Duodenal mucosa (tissue), 2 donors: ENCODE measurements around the gene PSAPL1.

Experiments
- H3K27ac ChIP-seq: one replicate; pipeline ENCODE4 v1.7.0; 2013; ENCODE audit warnings: low read depth, low read length
- H3K27me3 ChIP-seq, 2 donors: one replicate each; pipeline ENCODE4 v1.7.0; 2013; ENCODE audit warnings: low read length in 2 of 2, control low read depth in 1 of 2; ENCODE audit not compliant: insufficient read depth in 2 of 2, control insufficient read depth in 1 of 2
- H3K36me3 ChIP-seq, 2 donors: one replicate each; pipeline ENCODE4 v1.7.0; 2013; ENCODE audit warnings: low read length in 2 of 2, control low read depth in 1 of 2; ENCODE audit not compliant: insufficient read depth in 2 of 2, control insufficient read depth in 1 of 2
- H3K4me1 ChIP-seq, 2 donors: one replicate each; pipeline ENCODE4 v1.7.0; 2013; ENCODE audit warnings: low read length in 2 of 2, control low read depth in 1 of 2; ENCODE audit not compliant: insufficient read depth in 2 of 2, control insufficient read depth in 1 of 2
- H3K4me3 ChIP-seq, 2 donors: one replicate each; pipeline ENCODE4 v1.7.0; 2013; ENCODE audit warnings: low read length in 2 of 2, low read depth in 1 of 2
- H3K9ac ChIP-seq, 2 donors: one replicate each; pipeline ENCODE4 v1.7.0; 2013; ENCODE audit warnings: low read length in 2 of 2, low read depth in 1 of 2
- H3K9me3 ChIP-seq, 2 donors: one replicate each; pipeline ENCODE4 v1.7.0; 2013; ENCODE audit warnings: low read length in 2 of 2, control low read depth in 1 of 2; ENCODE audit not compliant: control insufficient read depth in 1 of 2

The PSAPL1 gene

DNA sequence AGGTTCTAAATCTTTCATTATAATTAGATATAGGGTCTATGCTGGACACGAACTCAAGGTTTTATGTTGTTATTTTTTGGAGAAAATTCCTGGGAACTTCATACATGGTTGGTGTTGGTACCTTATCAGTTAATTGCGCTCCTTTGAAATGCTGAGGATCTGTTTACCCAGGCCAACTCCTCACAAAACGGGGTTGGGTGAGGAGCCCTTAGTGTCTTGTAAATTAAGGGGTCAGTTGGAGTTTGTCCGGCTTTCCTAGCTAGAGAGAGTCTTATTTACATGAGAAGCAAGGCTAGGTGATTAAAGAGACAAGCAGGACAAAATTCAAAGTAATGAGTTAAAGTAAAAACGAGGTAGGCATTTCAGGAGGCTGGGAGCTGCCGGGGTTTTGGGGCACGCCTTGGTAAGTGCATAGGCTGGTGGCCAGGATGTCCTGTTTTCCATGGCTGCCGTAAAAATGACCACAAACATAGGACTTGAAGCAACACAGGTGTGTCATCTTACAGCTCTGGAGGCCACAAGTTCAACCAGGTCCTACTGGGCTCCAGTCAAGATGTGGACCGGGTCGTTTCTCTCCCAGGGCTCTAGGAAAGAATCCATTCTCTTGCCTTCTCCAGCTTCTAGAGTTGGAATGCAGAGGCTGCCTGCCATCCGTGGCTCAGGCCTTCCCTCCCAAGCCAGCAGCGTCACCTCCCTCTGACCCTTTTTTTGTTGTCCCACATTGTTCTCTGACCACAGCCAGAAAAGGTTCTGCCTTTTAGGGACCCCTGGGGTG lies 19.8 kb downstream of the PSAPL1 start:
- Histone ChIP-seq H3K36me3 (no peaks in the 10 kb centered on the region), H3K9ac (no peak overlapping the region), H3K4me3 (no peak overlapping the region), H3K27me3 (peaks cover 0 to 6% of the 10 kb centered on the region in 2 donors), H3K27ac (no peak overlapping the region), H3K9me3 (no peaks in the 10 kb centered on the region), H3K4me1 (no peaks in the 10 kb centered on the region)

DNA sequence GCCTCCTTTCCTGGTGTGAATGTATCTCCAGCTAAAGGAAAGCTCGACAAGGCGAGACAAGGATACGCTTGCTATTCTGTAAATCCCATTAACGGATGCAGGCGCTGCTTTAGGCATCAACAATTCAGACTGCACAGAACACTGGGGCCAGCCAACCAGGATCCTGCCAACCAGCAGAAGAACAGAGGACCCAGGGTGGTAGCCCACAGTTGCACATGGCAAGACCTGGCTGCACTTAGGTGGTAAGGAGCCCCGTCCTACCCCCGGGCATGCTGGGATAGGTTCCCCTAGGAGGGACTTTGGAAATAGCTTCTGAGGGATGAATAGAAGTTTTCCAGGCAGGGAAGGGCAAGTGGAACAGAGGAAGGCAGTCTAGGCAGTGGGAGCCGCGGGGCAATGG lies 20.7 kb downstream of the PSAPL1 start:
- Histone ChIP-seq H3K4me1 (no peaks in the 10 kb centered on the region), H3K9ac (no peak overlapping the region), H3K27ac (no peak overlapping the region), H3K27me3 (peaks cover 0 to 6% of the 10 kb centered on the region in 2 donors), H3K9me3 (no peaks in the 10 kb centered on the region), H3K36me3 (no peaks in the 10 kb centered on the region), H3K4me3 (no peak overlapping the region)

DNA sequence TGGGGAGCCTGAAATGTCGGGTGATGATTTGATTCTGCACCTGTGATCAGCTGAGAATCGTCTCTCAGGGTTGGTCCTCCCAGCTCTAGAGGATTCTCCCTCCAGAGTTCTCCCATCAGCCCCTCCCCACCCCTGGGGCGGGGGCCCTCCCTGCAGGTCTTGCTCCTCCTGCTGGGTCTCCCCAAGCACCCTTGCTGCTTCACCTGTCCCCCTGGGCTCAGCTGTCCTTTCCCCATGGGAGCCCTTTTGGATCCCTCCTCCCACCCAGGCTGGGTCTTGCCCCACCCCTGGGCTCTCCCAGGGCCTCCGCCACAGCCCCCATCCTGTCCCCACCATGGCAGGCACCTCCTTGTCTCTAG lies 22.2 kb downstream of the PSAPL1 start:
- H3K4me3 ChIP-seq, result no peak overlapping the region
- H3K9me3 ChIP-seq, result no peaks in the 10 kb centered on the region
- H3K9ac ChIP-seq, result no peak overlapping the region
- peaks cover 0 to 6% of the 10 kb centered on the region in 2 donors for H3K27me3 ChIP-seq
- H3K27ac ChIP-seq, result no peak overlapping the region
- no peaks in the 10 kb centered on the region for H3K36me3 ChIP-seq
- H3K4me1 ChIP-seq, result no peaks in the 10 kb centered on the region

DNA sequence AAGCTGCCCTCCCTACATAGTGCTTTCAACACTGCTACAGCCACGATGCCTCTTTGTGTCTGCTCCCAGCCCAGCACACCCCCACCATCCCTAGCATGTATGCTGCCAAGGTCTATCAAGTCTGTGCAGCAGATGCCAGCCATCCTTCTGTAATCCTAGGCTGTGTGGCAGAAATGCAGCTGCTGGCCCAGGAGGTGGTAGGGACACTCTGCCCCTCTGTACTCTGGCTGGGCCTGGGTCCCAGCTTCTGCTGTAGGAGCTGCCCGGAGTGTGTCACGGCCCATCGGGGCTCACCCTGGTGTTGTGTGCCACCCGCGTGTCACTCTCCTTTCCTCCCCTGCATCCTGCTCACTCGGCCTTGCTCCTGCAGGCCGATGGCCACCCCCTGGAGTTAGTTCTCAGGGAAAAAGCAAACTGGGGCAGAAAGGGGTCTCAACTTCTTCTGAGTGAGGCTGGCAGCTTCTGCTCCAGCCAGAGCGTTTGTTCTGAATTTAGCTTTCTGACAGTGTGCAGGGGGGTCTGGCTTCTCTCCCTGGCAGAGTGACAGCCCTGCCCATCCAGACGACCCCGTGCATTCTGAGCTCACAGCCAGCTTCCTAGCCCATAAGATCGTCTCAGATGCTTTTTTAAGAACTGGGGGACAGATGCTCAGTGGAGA lies 22.7 kb downstream of the PSAPL1 start:
- Histone ChIP-seq H3K27ac (no peak overlapping the region), H3K4me3 (no peak overlapping the region), H3K36me3 (no peaks in the 10 kb centered on the region), H3K9me3 (peaks cover 0 to 4% of the 10 kb centered on the region in 2 donors), H3K27me3 (peaks cover 0 to 6% of the 10 kb centered on the region in 2 donors), H3K9ac (no peak overlapping the region), H3K4me1 (no peaks in the 10 kb centered on the region)

DNA sequence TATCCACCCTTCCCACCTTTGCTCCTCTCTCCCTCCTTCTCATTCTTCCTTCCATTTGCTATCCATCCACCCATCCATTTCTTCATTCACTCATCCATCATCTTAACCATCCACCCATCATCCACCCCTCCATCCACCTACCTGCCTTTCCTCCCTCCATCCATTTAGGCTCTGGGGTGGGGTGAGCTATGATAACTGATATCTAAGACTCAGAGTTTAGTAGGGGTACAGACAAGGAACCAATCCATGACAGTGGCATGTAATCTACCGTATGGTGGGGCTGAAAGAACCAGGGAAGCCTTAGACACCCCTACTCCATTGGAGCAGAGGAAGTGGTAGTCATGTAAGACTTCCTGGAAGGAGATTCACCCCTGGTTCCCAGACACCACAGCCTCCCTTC lies 23.2 kb downstream of the PSAPL1 start:
- peaks cover 0 to 4% of the 10 kb centered on the region in 2 donors for H3K9me3 ChIP-seq
- H3K36me3 ChIP-seq, result no peaks in the 10 kb centered on the region
- no peaks in the 10 kb centered on the region for H3K4me1 ChIP-seq
- H3K4me3 ChIP-seq, result no peak overlapping the region
- H3K27ac ChIP-seq, result no peak overlapping the region
- peaks cover 0 to 6% of the 10 kb centered on the region in 2 donors for H3K27me3 ChIP-seq
- no peak overlapping the region for H3K9ac ChIP-seq

DNA sequence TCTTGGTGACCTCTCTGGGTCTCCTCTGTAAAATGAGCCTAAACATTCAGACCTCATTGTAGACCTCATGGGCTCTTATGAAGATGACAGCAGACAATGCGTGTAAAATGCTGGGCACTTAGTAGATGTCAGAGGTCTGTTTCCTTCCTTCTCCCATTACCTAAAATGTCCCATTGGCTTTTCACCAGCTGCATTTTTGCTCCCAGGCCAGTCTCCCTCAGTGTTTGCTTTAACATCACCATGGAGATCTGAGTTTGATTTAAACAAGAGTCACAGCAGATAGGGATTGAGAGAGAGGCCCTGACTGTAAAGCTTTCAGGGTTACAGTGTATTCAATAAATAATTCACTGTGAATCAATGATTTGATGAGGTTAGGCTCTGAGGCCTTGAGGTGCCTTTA lies 24.3 kb downstream of the PSAPL1 start:
- H3K4me1 ChIP-seq, result no peaks in the 10 kb centered on the region
- peaks cover 0 to 6% of the 10 kb centered on the region in 2 donors for H3K27me3 ChIP-seq
- H3K4me3 ChIP-seq, result no peak overlapping the region
- peaks cover 0 to 4% of the 10 kb centered on the region in 2 donors for H3K9me3 ChIP-seq
- no peak overlapping the region for H3K9ac ChIP-seq
- no peaks in the 10 kb centered on the region for H3K36me3 ChIP-seq
- H3K27ac ChIP-seq, result no peak overlapping the region

DNA sequence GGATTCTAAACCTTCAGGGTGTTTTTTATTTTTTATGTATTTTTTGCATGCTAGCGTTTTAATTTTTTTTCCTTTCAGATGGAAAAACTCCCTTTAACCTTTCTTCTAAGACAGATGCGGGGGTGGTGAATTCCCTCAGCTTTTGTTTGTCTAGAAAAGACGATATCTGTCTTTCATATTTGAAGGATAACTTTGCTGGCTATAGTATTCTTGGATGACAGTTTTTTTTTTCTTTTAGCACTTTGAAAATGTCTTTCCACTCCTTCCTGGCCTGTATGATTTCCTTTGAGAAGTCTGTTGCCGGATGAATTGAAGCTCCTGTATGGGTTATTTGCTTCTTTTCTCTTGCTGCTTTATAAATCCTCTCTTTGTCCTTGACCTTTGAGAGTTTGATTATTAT lies 26.6 kb downstream of the PSAPL1 start:
- peaks cover 0 to 4% of the 10 kb centered on the region in 2 donors for H3K9me3 ChIP-seq
- H3K27ac ChIP-seq, result no peak overlapping the region
- no peaks in the 10 kb centered on the region for H3K4me1 ChIP-seq
- no peak overlapping the region for H3K4me3 ChIP-seq
- H3K27me3 ChIP-seq, result no peaks in the 10 kb centered on the region
- no peaks in the 10 kb centered on the region for H3K36me3 ChIP-seq
- H3K9ac ChIP-seq, result no peak overlapping the region

DNA sequence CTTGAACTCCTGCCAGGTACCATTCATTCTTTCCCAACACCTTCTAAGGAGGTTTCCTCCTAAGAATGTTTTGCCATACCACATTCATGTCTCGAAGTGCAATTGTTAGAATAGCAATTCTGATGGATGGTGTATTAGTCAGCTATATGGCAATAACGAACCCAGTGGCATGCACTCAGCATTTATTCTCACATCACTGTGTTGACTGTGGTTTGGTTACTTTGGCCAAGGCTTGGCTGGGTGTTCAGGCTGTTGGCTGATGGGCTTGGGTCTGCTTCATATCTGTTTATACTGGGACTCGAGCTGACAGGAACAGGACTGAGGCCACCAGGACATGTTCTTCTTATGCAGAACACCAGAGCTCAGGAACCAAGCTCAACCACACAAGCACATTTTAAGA lies 31.7 kb downstream of the PSAPL1 start:
- Histone ChIP-seq H3K9me3 (peaks cover 0 to 4% of the 10 kb centered on the region in 2 donors), H3K27ac (no peak overlapping the region), H3K4me1 (no peaks in the 10 kb centered on the region), H3K4me3 (no peak overlapping the region), H3K27me3 (no peaks in the 10 kb centered on the region), H3K9ac (no peak overlapping the region), H3K36me3 (no peaks in the 10 kb centered on the region)

DNA sequence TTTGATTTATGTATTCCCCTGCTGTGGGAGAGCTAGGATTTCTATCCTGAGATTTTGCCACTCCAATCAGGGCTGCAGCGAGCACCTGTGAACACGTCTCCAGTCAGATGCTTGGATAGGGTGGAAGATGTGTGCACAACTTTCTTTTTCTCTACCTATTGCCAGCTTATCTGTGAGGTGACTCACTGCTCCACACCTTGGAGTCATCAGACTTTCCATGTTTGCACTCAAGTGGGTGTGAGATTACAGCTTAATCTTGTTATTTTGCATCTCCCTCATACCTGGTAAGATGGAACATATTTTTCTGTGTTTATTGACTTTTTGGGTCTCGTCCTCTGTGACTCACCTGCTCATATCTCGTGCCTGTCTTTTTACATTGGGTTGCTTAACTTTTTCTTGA lies 32.2 kb downstream of the PSAPL1 start:
- H3K9me3 ChIP-seq, result peaks cover 0 to 4% of the 10 kb centered on the region in 2 donors
- H3K36me3 ChIP-seq, result no peaks in the 10 kb centered on the region
- no peak overlapping the region for H3K4me3 ChIP-seq
- H3K27me3 ChIP-seq, result no peaks in the 10 kb centered on the region
- H3K9ac ChIP-seq, result no peak overlapping the region
- H3K27ac ChIP-seq, result no peak overlapping the region
- no peaks in the 10 kb centered on the region for H3K4me1 ChIP-seq

DNA sequence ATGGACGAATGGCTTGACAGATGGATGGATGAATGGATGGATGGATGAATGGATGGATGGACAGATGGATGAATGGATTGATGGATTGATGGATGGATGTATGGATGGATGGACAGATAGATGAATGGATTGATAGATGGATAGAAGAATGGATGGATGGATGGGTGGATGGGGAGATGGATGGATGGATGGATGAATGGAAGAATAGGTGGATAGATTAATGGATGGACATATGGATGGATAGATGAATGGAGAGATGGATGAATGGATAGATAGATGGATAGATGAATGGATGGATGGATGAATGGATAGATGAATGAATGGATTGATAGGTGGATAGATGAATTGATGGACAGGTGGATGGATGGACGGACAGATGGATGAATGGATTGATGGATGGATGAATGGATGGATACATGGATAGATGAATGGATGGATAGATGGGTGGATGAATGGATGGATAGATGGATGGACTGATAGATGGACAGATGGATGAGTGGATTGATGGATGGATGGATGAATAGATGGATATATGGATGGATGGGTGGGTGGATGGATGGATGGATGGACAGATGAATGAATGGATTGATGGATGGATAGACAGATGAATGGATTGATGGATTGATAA lies 33.9 kb downstream of the PSAPL1 start:
- H3K27me3 ChIP-seq, result peaks cover 0 to under 1% of the 10 kb centered on the region in 2 donors
- no peaks in the 10 kb centered on the region for H3K36me3 ChIP-seq
- no peaks in the 10 kb centered on the region for H3K9me3 ChIP-seq
- H3K27ac ChIP-seq, result no peak overlapping the region
- H3K9ac ChIP-seq, result no peak overlapping the region
- no peak overlapping the region for H3K4me3 ChIP-seq
- no peaks in the 10 kb centered on the region for H3K4me1 ChIP-seq
